GM23338 (cell line): ENCODE data around the gene RNF167.
A peak's percentile ranks its signal among the peaks of the same experiment; 100 is the strongest.

ENCODE experiments used
- CTCF ChIP-seq, 2 experiments: fragments of 200-600 bp in 1 of 2; sonication (generic) in 1 of 2; conservative IDR thresholded peaks; 2 replicates each; pipeline versions ENCODE4 v1.5.1 to v1.6.1; 2016 to 2017; ENCODE audit warnings: antibody characterized with exemption in 2 of 2, low read depth in 2 of 2, mild to moderate bottlenecking in 2 of 2, moderate library complexity in 1 of 2
- EZH2 ChIP-seq: fragments of 200-600 bp; sonication (generic); IDR thresholded peaks from one replicate; pipeline ENCODE4 v1.8.0; 2017; ENCODE audit warnings: antibody characterized with exemption, mild to moderate bottlenecking, low read depth; ENCODE audit not compliant: unreplicated experiment
- POLR2AphosphoS5 ChIP-seq: IDR thresholded peaks from 2 replicates; pipeline ENCODE4 v1.6.1; 2016; ENCODE audit warnings: antibody characterized with exemption, low read depth
- REST ChIP-seq: IDR thresholded peaks from one replicate; pipeline ENCODE4 v1.6.1; 2018; ENCODE audit warnings: antibody characterized with exemption; ENCODE audit not compliant: unreplicated experiment

- TF ChIP-seq CTCF (conservative IDR thresholded peaks at IDR 0.05; ENCODE audit: low read depth in 2 of 2) (no peak), POLR2AphosphoS5 (peak; percentile 79), EZH2 (no peak), REST (peak; percentile 19)
These were observed 8.3 kb downstream of the RNF167 start, which contains the start of gene PFN1 for GRCh38 chr17:4948166-4948930.
